Measurements from ENCODE around the gene FAM83B.
"Not testable (repeated sequence)": the region's sequence is repeated elsewhere in the genome, so short reads cannot be mapped to it uniquely, and the experiment has no call there.

Gene FAM83B

DNA sequence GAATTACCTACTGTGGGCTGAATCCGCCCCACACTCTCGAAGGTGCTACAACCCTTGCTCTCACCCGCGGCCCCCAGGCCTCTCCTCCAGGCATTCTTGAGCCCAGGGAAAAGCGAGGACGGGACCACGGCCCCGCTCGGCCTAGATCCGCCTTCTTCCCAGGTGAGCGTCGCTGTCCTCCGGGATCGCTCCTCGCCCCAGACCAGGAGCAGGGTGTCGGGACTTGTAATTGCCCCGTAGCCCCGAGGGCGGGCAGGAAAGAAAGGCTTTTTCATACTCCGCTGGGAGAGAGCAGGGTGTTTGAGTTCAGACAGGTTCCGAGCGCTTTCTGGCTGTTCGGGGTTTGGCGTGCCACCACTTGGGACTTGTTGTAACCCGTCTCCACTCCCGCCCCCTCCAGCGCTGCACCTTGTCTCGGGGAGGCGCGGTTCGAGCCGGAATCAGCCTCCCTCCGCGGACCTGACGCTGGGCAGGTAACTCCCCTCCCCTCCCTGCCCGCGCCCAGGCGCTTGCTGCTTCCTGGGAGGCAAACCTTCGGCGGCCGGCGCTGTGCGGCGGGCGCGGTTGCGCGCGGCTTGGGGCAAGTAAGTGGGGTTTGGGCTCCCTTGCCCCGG lies at the start of gene FAM83B:
TSS of gene FAM83B (plus strand) at position 529 of the 614 bp plus-strand sequence. CDS start 23,476 bp downstream, outside the sequence.
- H3K4me2 ChIP-seq (ENCODE audit: low read depth, low read length, poor library complexity, severe bottlenecking): no peak within 1 kb of the TSS
- no peaks in the 10 kb centered on the region for H3K9me2 ChIP-seq (replicated peaks; ENCODE audit: insufficient read depth, low read length)
- no peak within 1 kb of the TSS for H3K9ac ChIP-seq (ENCODE audit: low read length)
- no peak within 1 kb of the TSS for H2AFZ ChIP-seq (ENCODE audit: low read depth, low read length, severe bottlenecking)
- H3K79me2 ChIP-seq (ENCODE audit: insufficient read depth, low read length): no peaks in the 10 kb centered on the region
- H3K9me3 ChIP-seq (ENCODE audit: insufficient read depth, low read length): no peaks in the 10 kb centered on the region
- TF ChIP-seq, protein P1, sequence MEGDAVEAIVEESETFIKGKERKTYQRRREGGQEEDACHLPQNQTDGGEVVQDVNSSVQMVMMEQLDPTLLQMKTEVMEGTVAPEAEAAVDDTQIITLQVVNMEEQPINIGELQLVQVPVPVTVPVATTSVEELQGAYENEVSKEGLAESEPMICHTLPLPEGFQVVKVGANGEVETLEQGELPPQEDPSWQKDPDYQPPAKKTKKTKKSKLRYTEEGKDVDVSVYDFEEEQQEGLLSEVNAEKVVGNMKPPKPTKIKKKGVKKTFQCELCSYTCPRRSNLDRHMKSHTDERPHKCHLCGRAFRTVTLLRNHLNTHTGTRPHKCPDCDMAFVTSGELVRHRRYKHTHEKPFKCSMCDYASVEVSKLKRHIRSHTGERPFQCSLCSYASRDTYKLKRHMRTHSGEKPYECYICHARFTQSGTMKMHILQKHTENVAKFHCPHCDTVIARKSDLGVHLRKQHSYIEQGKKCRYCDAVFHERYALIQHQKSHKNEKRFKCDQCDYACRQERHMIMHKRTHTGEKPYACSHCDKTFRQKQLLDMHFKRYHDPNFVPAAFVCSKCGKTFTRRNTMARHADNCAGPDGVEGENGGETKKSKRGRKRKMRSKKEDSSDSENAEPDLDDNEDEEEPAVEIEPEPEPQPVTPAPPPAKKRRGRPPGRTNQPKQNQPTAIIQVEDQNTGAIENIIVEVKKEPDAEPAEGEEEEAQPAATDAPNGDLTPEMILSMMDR (IDR thresholded peaks at IDR 0.05; ENCODE audit: insufficient read depth, low read length, poor library complexity, severe bottlenecking): no peak
- no peak for TF ChIP-seq EZH2phosphoT487 (conservative IDR thresholded peaks at IDR 0.05; ENCODE audit: low read length)
- no peak within 1 kb of the TSS for H3K4me3 ChIP-seq (ENCODE audit: insufficient read depth, low read length, poor library complexity, severe bottlenecking)
- no peaks in the 10 kb centered on the region for H3F3A ChIP-seq (ENCODE audit: insufficient read depth)
- no peaks in the 10 kb centered on the region for H4K20me1 ChIP-seq (ENCODE audit: low read depth, low read length)
- no peaks in the 10 kb centered on the region for H3K27me3 ChIP-seq (ENCODE audit: low read length)
- H3K27ac ChIP-seq (ENCODE audit: low read depth, low read length): no peak within 1 kb of the TSS
- no peaks in the 10 kb centered on the region for H3K36me3 ChIP-seq (ENCODE audit: low read length)

DNA sequence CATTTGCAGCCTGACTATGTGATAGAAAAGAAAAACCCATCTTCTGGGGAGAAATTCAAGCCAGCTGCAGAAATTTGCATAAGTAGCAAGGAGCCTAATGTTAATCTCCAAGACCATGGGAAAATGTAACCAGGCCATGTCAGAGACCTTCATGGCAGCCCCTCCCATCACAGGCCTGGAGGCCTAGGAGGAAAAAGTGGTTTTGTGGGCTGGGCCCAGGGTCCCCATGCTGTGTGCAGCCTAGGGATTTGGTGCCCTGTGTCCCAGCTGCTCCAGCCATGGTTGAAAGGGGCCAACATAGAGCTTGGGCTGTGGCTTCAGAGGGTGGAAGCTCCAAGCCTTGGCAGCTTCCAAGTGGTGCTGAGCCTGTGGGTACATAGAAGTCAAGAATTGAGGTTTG lies 49.7 kb upstream of the FAM83B start:
- H3K27ac ChIP-seq (ENCODE audit: low read depth, low read length); H3K4me3 ChIP-seq (ENCODE audit: insufficient read depth, low read length, poor library complexity, severe bottlenecking); H3K9me3 ChIP-seq (ENCODE audit: insufficient read depth, low read length); H3K27me3 ChIP-seq (ENCODE audit: low read length); H3K9me2 ChIP-seq (replicated peaks; ENCODE audit: insufficient read depth, low read length); H3K79me2 ChIP-seq (ENCODE audit: insufficient read depth, low read length); H2AFZ ChIP-seq (ENCODE audit: low read depth, low read length, severe bottlenecking); H4K20me1 ChIP-seq (ENCODE audit: low read depth, low read length); H3K9ac ChIP-seq (ENCODE audit: low read length); H3K36me3 ChIP-seq (ENCODE audit: low read length); H3K4me2 ChIP-seq (ENCODE audit: low read depth, low read length, poor library complexity, severe bottlenecking); H3F3A ChIP-seq (ENCODE audit: insufficient read depth): not testable (repeated sequence)

- Histone ChIP-seq H3F3A (ENCODE audit: insufficient read depth) (no peaks in the 10 kb centered on the region), H4K20me1 (ENCODE audit: low read depth, low read length) (no peaks in the 10 kb centered on the region), H2AFZ (ENCODE audit: low read depth, low read length, severe bottlenecking) (no peak overlapping the region), H3K27me3 (ENCODE audit: low read length) (no peaks in the 10 kb centered on the region), H3K4me2 (ENCODE audit: low read depth, low read length, poor library complexity, severe bottlenecking) (no peak overlapping the region), H3K27ac (ENCODE audit: low read depth, low read length) (no peak overlapping the region), H3K79me2 (ENCODE audit: insufficient read depth, low read length) (no peaks in the 10 kb centered on the region), H3K36me3 (ENCODE audit: low read length) (no peaks in the 10 kb centered on the region), H3K4me3 (ENCODE audit: insufficient read depth, low read length, poor library complexity, severe bottlenecking) (no peak overlapping the region), H3K9ac (ENCODE audit: low read length) (no peak overlapping the region), H3K9me2 (replicated peaks; ENCODE audit: insufficient read depth, low read length) (no peaks in the 10 kb centered on the region), H3K9me3 (ENCODE audit: insufficient read depth, low read length) (no peaks in the 10 kb centered on the region)
- TF ChIP-seq, protein P1 (IDR thresholded peaks at IDR 0.05; ENCODE audit: insufficient read depth, low read length, poor library complexity, severe bottlenecking): no peak
- no peak for TF ChIP-seq EZH2phosphoT487 (conservative IDR thresholded peaks at IDR 0.05; ENCODE audit: low read length)
Observed at GRCh38 chr6:54800050-54800600, 46.4 kb upstream of the FAM83B start.

GRCh38 chr6:54801244-54801643 lies 45.3 kb upstream of the FAM83B start:
- no peaks in the 10 kb centered on the region for H3F3A ChIP-seq (ENCODE audit: insufficient read depth)
- H4K20me1 ChIP-seq (ENCODE audit: low read depth, low read length): no peaks in the 10 kb centered on the region
- no peak overlapping the region for H3K4me3 ChIP-seq (ENCODE audit: insufficient read depth, low read length, poor library complexity, severe bottlenecking)
- H3K9ac ChIP-seq (ENCODE audit: low read length): no peak overlapping the region
- H3K9me3 ChIP-seq (ENCODE audit: insufficient read depth, low read length): no peaks in the 10 kb centered on the region
- H2AFZ ChIP-seq (ENCODE audit: low read depth, low read length, severe bottlenecking): no peak overlapping the region
- no peaks in the 10 kb centered on the region for H3K79me2 ChIP-seq (ENCODE audit: insufficient read depth, low read length)
- TF ChIP-seq, protein P1 (IDR thresholded peaks at IDR 0.05; ENCODE audit: insufficient read depth, low read length, poor library complexity, severe bottlenecking): no peak
- no peak for TF ChIP-seq EZH2phosphoT487 (conservative IDR thresholded peaks at IDR 0.05; ENCODE audit: low read length)
- no peak overlapping the region for H3K27ac ChIP-seq (ENCODE audit: low read depth, low read length)
- no peaks in the 10 kb centered on the region for H3K27me3 ChIP-seq (ENCODE audit: low read length)
- H3K9me2 ChIP-seq (replicated peaks; ENCODE audit: insufficient read depth, low read length): no peaks in the 10 kb centered on the region
- H3K36me3 ChIP-seq (ENCODE audit: low read length): no peaks in the 10 kb centered on the region
- H3K4me2 ChIP-seq (ENCODE audit: low read depth, low read length, poor library complexity, severe bottlenecking): no peak overlapping the region

Data from SU-DHL-6 (cell line).